OCI-LY7 (cell line): ENCODE results near the gene ALB. TPM values are rescaled to one million over a fixed set of nuclear protein-coding genes. Genes with fewer than 3 reads are reported as not detected.
"Not testable (repeated sequence)": the region's sequence is repeated elsewhere in the genome, so short reads cannot be mapped to it uniquely, and the experiment has no call there.

Experiments
- BruUV-seq: library from RNA; stranded (reverse); fragments of 400-500 nt; replicated peaks from 2 replicates; lab custom pipeline; 2021; lab: Mats Ljungman, UMichigan
- CTCF ChIA-PET: fragments of 300-600 bp; sonication (Branson Sonifier 250); formaldehyde crosslinking; loops from one replicate; lab custom pipeline; 2022; ENCODE audit warnings: antibody characterized with exemption; ENCODE audit not compliant: unreplicated experiment; lab: Charles Lee
- POLR2A ChIA-PET: fragments of 300-600 bp; sonication (Branson Sonifier 250); formaldehyde crosslinking; loops from one replicate; lab custom pipeline; 2022; ENCODE audit warnings: antibody characterized with exemption; lab: Charles Lee
- DNase-seq: peaks from one replicate; pipeline ENCODE4 v3.0.0-alpha.2; 2015; ENCODE audit warnings: low spot score
- H2AFZ ChIP-seq: fragments of 200-600 bp; sonication (generic), shearing (Covaris generic); 2 replicates; pipeline ENCODE4 v1.6.1; 2014; ENCODE audit warnings: mild to moderate bottlenecking, antibody characterized with exemption, low read length, moderate library complexity
- H3K27ac ChIP-seq: fragments of 200-600 bp; sonication (generic); 2 replicates; pipeline ENCODE4 v1.5.1; 2014; ENCODE audit warnings: mixed run types, low read depth, mild to moderate bottlenecking, moderate library complexity, low read length, inconsistent platforms; ENCODE audit not compliant: poor library complexity, severe bottlenecking
- H3K36me3 ChIP-seq: fragments of 200-600 bp; sonication (generic); 2 replicates; pipeline ENCODE4 v1.6.1; 2014; ENCODE audit warnings: mild to moderate bottlenecking, antibody characterized with exemption, low read length, moderate library complexity, mixed read lengths; ENCODE audit not compliant: insufficient read depth
- H3K4me1 ChIP-seq: fragments of 200-600 bp; sonication (generic); 2 replicates; pipeline ENCODE4 v1.5.1; 2014; ENCODE audit warnings: mild to moderate bottlenecking, low read length; ENCODE audit not compliant: insufficient read depth, poor library complexity, severe bottlenecking
- H3K4me2 ChIP-seq: fragments of 200-600 bp; sonication (generic); 2 replicates; pipeline ENCODE4 v1.6.1; 2014; ENCODE audit warnings: mild to moderate bottlenecking, low read length
- H3K4me3 ChIP-seq: fragments of 200-600 bp; sonication (generic); 2 replicates; pipeline ENCODE4 v1.5.1; 2014; ENCODE audit warnings: mild to moderate bottlenecking, low read depth, low read length; ENCODE audit not compliant: poor library complexity, severe bottlenecking
- H3K79me2 ChIP-seq: fragments of 200-600 bp; sonication (generic); 2 replicates; pipeline ENCODE4 v1.6.1; 2016; ENCODE audit warnings: low read depth, mild to moderate bottlenecking, low read length, moderate library complexity, mixed read lengths; ENCODE audit not compliant: insufficient read depth
- H3K9me2 ChIP-seq: fragments of 200-600 bp; sonication (generic); 2 replicates; pipeline ENCODE4 v1.6.1; 2016; ENCODE audit warnings: mild to moderate bottlenecking, low read length, mixed read lengths; ENCODE audit not compliant: insufficient read depth
- H3K9me3 ChIP-seq: fragments of 200-600 bp; sonication (generic); 2 replicates; pipeline ENCODE4 v1.6.1; 2014; ENCODE audit warnings: mild to moderate bottlenecking, mixed run types, low read length, mixed read lengths
- H4K20me1 ChIP-seq: fragments of 200-600 bp; sonication (generic); 2 replicates; pipeline ENCODE4 v1.6.1; 2014; ENCODE audit warnings: mild to moderate bottlenecking, antibody characterized with exemption, low read length, moderate library complexity, mixed read lengths; ENCODE audit not compliant: insufficient read depth
- CTCF ChIP-seq: fragments of 200-600 bp; sonication (generic); conservative IDR thresholded peaks from 2 replicates; pipeline ENCODE4 v1.5.1; 2014; ENCODE audit warnings: mild to moderate bottlenecking, antibody characterized with exemption, low read length, moderate library complexity, mixed read lengths
- EZH2phosphoT487 ChIP-seq: fragments of 200-600 bp; sonication (generic); IDR thresholded peaks from 2 replicates; pipeline ENCODE4 v1.6.1; 2018; ENCODE audit warnings: low read depth, borderline replicate concordance, mild to moderate bottlenecking, mixed run types, antibody characterized with exemption, low read length, moderate library complexity, mixed read lengths
- intact Hi-C: fragments of 100-400 bp; cut with micrococcal nuclease; formaldehyde crosslinking; loops from one replicate; pipeline ENCODE4 v1.10.0; 2022; ENCODE audit not compliant: unreplicated experiment
- total RNA-seq, 2 experiments: library from RNA; depleted of rRNA in 1 of 2; stranded (reverse); fragments of >200 nt in 1 of 2; shearing (Covaris generic) in 1 of 2; gene quantifications; 2 replicates each; pipeline ENCODE4 v1.2.3, GENCODE V29; 2014 to 2022

Gene ALB
- total RNA-seq, 2 experiments from 2014 or later, result not detected

GRCh38 chr4:73383452-73383851 lies 20.6 kb upstream of the ALB start:
- TF ChIP-seq EZH2phosphoT487 (no peak), CTCF (no peak)
- Histone ChIP-seq H2AFZ (no peak overlapping the region), H3K36me3 (no peaks in the 10 kb centered on the region), H4K20me1 (no peaks in the 10 kb centered on the region), H3K4me3 (no peak overlapping the region), H3K4me1 (no peaks in the 10 kb centered on the region), H3K79me2 (no peaks in the 10 kb centered on the region), H3K4me2 (no peak overlapping the region), H3K9me2 (no peaks in the 10 kb centered on the region), H3K9me3 (no peaks in the 10 kb centered on the region), H3K27ac (no peak overlapping the region)
- BruUV-seq, result no TSS peak
- ChIA-PET CTCF (no interaction called here), POLR2A (no interaction called here)
- intact Hi-C loops, result no loop called here
- no peak for DNase-seq

- Histone ChIP-seq H3K9me2 (no peaks in the 10 kb centered on the region), H2AFZ (no peak overlapping the region), H3K4me2 (no peak overlapping the region), H3K79me2 (no peaks in the 10 kb centered on the region), H3K4me3 (no peak overlapping the region), H3K27ac (no peak overlapping the region), H4K20me1 (no peaks in the 10 kb centered on the region), H3K9me3 (no peaks in the 10 kb centered on the region), H3K36me3 (no peaks in the 10 kb centered on the region), H3K4me1 (no peaks in the 10 kb centered on the region)
- no TSS peak for BruUV-seq
- CTCF ChIA-PET, result no interaction called here
- POLR2A ChIA-PET, result no interaction called here
- intact Hi-C loops, result no loop called here
- DNase-seq, result no peak
- no peak for TF ChIP-seq EZH2phosphoT487
- no peak for TF ChIP-seq CTCF
Observed at GRCh38 chr4:73387552-73387951, 16.5 kb upstream of the ALB start.

GRCh38 chr4:73388887-73389286 lies 15.2 kb upstream of the ALB start:
- BruUV-seq, result no TSS peak
- Histone ChIP-seq H3K4me3 (no peak overlapping the region), H3K36me3 (no peaks in the 10 kb centered on the region), H3K4me1 (no peaks in the 10 kb centered on the region), H3K27ac (no peak overlapping the region), H3K79me2 (no peaks in the 10 kb centered on the region), H3K9me3 (no peaks in the 10 kb centered on the region), H3K9me2 (no peaks in the 10 kb centered on the region), H4K20me1 (no peaks in the 10 kb centered on the region), H2AFZ (no peak overlapping the region), H3K4me2 (no peak overlapping the region)
- no peak for TF ChIP-seq EZH2phosphoT487
- TF ChIP-seq CTCF, result no peak
- intact Hi-C loops, result no loop called here
- ChIA-PET CTCF (no interaction called here), POLR2A (interaction anchor here (0.7 kb wide), 1 partner anchor 31 kb away, joined by 3 read pairs; no protein-coding TSS in a partner anchor)
- no peak for DNase-seq

GRCh38 chr4:73389663-73390062 lies 14.4 kb upstream of the ALB start:
- intact Hi-C loops, DNase-seq, BruUV-seq, H2AFZ ChIP-seq, CTCF ChIA-PET, H3K27ac ChIP-seq, H3K79me2 ChIP-seq, POLR2A ChIA-PET, H4K20me1 ChIP-seq, H3K4me3 ChIP-seq, H3K9me2 ChIP-seq, H3K9me3 ChIP-seq, H3K4me1 ChIP-seq, H3K36me3 ChIP-seq, H3K4me2 ChIP-seq: not testable (repeated sequence)
